ENCODE data around the gene CFAP97D1. TPM values are rescaled to one million over a fixed set of nuclear protein-coding genes. Genes with fewer than 3 reads are reported as not detected.

Gene CFAP97D1
- total and polyA plus RNA-seq, 2 experiments from 2014 or later = 0.10 TPM; not detected in 1

DNA sequence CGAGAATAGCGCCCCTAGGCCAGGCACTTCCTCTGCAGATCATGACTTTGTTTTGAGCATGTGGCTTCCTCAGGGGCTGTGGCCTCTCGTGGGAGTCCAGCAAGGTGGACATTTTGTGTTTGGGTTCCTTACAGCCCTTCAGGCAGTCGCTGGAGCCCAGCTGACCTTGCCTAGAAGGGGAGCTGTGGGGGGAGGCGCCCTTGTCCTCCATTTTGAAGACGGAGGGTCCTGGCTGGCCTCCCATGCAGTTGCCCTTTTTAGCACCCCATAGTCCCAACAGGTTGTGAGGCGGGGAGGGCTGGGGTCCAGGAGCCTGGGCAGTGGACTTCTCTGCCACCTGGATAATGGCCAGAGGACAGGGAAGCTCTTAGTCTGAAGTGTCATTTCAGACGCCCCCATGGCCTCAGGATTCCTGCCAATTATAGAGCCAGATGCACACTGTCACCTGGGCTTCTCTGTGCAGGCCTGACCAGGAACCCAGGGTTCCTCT is 23.0 kb upstream of the CFAP97D1 start:
- Histone ChIP-seq H4K20me1 (ENCODE audit: insufficient read depth, poor library complexity, severe bottlenecking) (no peaks in the 10 kb centered on the region), H3K79me2 (no peaks in the 10 kb centered on the region), H3K9me2 (replicated peaks; ENCODE audit: insufficient read depth) (no peaks in the 10 kb centered on the region), H3K27ac (no peak overlapping the region), H3K4me1 (ENCODE audit: insufficient read depth) (peaks cover 2% of the 10 kb centered on the region), H2AFZ (no peak overlapping the region), H3K4me2 (no peak overlapping the region), H3K9me3 (ENCODE audit: low read depth) (no peaks in the 10 kb centered on the region), H3K36me3 (replicated peaks; ENCODE audit: insufficient read depth, low read depth) (no peaks in the 10 kb centered on the region), H3K4me3 (no peak overlapping the region), H3K27me3 (peaks cover 43% of the 10 kb centered on the region)
- TF ChIP-seq EZH2 (IDR thresholded peaks at IDR 0.05; ENCODE audit: borderline replicate concordance) (no peak), EZH2phosphoT487 (IDR thresholded peaks at IDR 0.05; ENCODE audit: low read depth, severe bottlenecking, unreplicated experiment) (no peak)
- TF ChIP-seq, protein P1, sequence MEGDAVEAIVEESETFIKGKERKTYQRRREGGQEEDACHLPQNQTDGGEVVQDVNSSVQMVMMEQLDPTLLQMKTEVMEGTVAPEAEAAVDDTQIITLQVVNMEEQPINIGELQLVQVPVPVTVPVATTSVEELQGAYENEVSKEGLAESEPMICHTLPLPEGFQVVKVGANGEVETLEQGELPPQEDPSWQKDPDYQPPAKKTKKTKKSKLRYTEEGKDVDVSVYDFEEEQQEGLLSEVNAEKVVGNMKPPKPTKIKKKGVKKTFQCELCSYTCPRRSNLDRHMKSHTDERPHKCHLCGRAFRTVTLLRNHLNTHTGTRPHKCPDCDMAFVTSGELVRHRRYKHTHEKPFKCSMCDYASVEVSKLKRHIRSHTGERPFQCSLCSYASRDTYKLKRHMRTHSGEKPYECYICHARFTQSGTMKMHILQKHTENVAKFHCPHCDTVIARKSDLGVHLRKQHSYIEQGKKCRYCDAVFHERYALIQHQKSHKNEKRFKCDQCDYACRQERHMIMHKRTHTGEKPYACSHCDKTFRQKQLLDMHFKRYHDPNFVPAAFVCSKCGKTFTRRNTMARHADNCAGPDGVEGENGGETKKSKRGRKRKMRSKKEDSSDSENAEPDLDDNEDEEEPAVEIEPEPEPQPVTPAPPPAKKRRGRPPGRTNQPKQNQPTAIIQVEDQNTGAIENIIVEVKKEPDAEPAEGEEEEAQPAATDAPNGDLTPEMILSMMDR (IDR thresholded peaks at IDR 0.05; ENCODE audit: poor library complexity) = no peak
- 85% methylated on average over 8 of the region's 8 CpGs for WGBS (ENCODE audit: low lambda C conversion rate, missing lambda C conversion rate)
- DNase-seq (ENCODE audit: low spot score) = no peak

DNA sequence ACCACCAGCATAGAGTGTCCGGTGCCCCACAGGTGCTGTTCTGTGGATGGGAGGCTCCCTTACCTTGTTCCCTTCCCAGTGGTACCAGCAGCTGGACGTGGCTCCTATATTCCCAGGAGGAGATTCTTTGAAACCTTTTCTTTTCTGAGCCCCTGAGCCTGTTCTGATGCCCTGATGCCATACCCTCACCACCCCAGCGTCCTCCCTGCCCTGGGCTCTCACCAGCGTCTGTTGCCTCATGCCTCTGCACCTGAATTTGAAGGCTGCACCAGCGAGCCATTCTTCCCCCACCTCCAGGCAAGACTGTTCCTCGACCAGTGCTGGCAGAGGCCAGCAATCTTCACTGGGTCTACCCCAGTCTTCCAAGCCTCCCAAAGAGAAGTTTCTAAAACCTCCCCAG is 22.1 kb upstream of the CFAP97D1 start:
- WGBS (ENCODE audit: low lambda C conversion rate, missing lambda C conversion rate) = 92% methylated on average over 6 of the region's 6 CpGs
- H4K20me1 ChIP-seq (ENCODE audit: insufficient read depth, poor library complexity, severe bottlenecking) = no peaks in the 10 kb centered on the region
- no peaks in the 10 kb centered on the region for H3K9me3 ChIP-seq (ENCODE audit: low read depth)

DNA sequence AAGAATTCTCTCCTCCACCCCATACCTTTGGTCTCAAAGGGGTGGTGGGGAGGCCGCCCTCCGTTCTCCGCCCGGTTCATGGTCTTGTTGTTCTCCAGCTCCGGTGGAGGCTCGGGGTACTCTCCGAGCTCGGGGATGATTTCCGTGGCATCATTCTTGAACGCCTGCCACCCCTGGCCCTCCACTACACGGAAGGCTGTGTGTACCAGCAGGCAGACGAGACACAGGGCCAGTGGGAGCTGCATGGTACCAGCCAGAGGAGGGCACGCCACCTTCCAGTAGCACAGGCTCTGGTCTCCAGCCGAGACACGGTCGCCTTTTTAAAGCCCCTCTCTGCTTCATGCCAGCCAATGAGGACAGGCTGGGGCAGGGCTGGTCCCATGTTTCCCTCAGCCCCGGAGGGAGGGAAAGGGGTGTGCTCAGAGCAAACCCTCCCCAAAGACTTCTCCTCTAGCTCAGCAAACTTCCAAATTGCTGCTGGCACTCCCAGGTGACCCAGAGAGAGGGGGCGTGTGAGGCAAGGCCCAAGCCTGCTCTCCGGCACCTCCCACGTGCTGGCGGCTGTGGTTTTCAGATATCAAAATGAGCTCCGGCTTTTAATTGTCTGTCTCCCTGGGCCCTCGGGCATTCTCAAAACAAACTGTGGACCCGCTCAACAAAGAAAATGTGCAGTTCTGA is 21.6 kb upstream of the CFAP97D1 start, which contains the start of gene SOST:
Gene SOST (minus strand): TSS at position 295 of the 678 bp plus-strand sequence. CDS start 50 bp downstream, at position 245.
- Histone ChIP-seq H3K36me3 (replicated peaks; ENCODE audit: insufficient read depth, low read depth) (no peaks in the 10 kb centered on the region), H3K27me3 (peaks cover 34% of the 10 kb centered on the region), H3K79me2 (no peaks in the 10 kb centered on the region), H2AFZ (no peak within 1 kb of the TSS), H3K9me2 (replicated peaks; ENCODE audit: insufficient read depth) (no peaks in the 10 kb centered on the region), H3K4me1 (ENCODE audit: insufficient read depth) (peaks cover 2% of the 10 kb centered on the region), H3K27ac (no peak within 1 kb of the TSS), H3K9me3 (ENCODE audit: low read depth) (no peaks in the 10 kb centered on the region), H3K4me2 (no peak within 1 kb of the TSS), H4K20me1 (ENCODE audit: insufficient read depth, poor library complexity, severe bottlenecking) (no peaks in the 10 kb centered on the region), H3K4me3 (no peak within 1 kb of the TSS)
- TF ChIP-seq EZH2 (IDR thresholded peaks at IDR 0.05; ENCODE audit: borderline replicate concordance) (no peak), EZH2phosphoT487 (IDR thresholded peaks at IDR 0.05; ENCODE audit: low read depth, severe bottlenecking, unreplicated experiment) (no peak)
- TF ChIP-seq, protein P1 (IDR thresholded peaks at IDR 0.05; ENCODE audit: poor library complexity) = no peak
- 81% methylated on average over 24 of the region's 24 CpGs for WGBS (ENCODE audit: low lambda C conversion rate, missing lambda C conversion rate)
- no peak for DNase-seq (ENCODE audit: low spot score)

More for the DNA sequence above, 22.1 kb upstream of the CFAP97D1 start:
- TF ChIP-seq EZH2phosphoT487 (IDR thresholded peaks at IDR 0.05; ENCODE audit: low read depth, severe bottlenecking, unreplicated experiment) = no peak
- Histone ChIP-seq H3K27me3 (peaks cover 36% of the 10 kb centered on the region), H3K4me2 (no peak overlapping the region), H3K9me2 (replicated peaks; ENCODE audit: insufficient read depth) (no peaks in the 10 kb centered on the region), H3K27ac (no peak overlapping the region), H3K4me3 (no peak overlapping the region), H3K36me3 (replicated peaks; ENCODE audit: insufficient read depth, low read depth) (no peaks in the 10 kb centered on the region), H3K4me1 (ENCODE audit: insufficient read depth) (peaks cover 2% of the 10 kb centered on the region), H2AFZ (no peak overlapping the region), H3K79me2 (no peaks in the 10 kb centered on the region)
- DNase-seq (ENCODE audit: low spot score) = no peak

DNA sequence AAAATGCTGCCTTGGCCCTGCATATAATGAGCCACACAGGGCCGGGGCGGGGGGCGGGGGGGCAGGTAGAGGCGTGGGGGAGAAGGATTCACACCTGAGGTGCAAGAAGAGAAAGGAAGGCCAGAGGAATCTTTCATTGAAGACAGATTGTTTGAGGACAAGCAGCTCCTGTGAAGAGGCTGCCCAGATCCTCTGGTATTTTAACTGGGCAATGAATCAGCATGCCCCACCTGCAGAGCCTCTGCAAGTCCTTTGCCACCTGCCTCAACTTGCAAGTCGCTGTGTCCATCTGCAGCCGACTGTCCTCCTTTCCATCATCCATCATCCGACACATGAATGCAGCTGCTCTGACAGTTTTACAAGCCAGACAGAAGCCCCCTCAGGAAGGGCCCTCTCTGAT is 20.4 kb upstream of the CFAP97D1 start:
- 53% methylated on average over 5 of the region's 7 CpGs for WGBS (ENCODE audit: low lambda C conversion rate, missing lambda C conversion rate)
- TF ChIP-seq EZH2phosphoT487 (IDR thresholded peaks at IDR 0.05; ENCODE audit: low read depth, severe bottlenecking, unreplicated experiment) = no peak
- TF ChIP-seq, protein P1 (IDR thresholded peaks at IDR 0.05; ENCODE audit: poor library complexity) = no peak
- no peak for TF ChIP-seq EZH2 (IDR thresholded peaks at IDR 0.05; ENCODE audit: borderline replicate concordance)
- Histone ChIP-seq H3K4me2 (no peak overlapping the region), H3K27me3 (peaks cover 27% of the 10 kb centered on the region), H3K36me3 (replicated peaks; ENCODE audit: insufficient read depth, low read depth) (no peaks in the 10 kb centered on the region), H3K4me3 (no peak overlapping the region), H3K4me1 (ENCODE audit: insufficient read depth) (peaks cover 2% of the 10 kb centered on the region), H3K9me2 (replicated peaks; ENCODE audit: insufficient read depth) (no peaks in the 10 kb centered on the region), H2AFZ (no peak overlapping the region), H4K20me1 (ENCODE audit: insufficient read depth, poor library complexity, severe bottlenecking) (no peaks in the 10 kb centered on the region), H3K9me3 (ENCODE audit: low read depth) (no peaks in the 10 kb centered on the region), H3K79me2 (no peaks in the 10 kb centered on the region), H3K27ac (no peak overlapping the region)
- no peak for DNase-seq (ENCODE audit: low spot score)
